ENCODE measurements around the gene PTPRG.

Gene PTPRG

GRCh38 chr3:62003835-62004234, 442.5 kb downstream of the PTPRG start:
- no peak for DNase-seq (ENCODE audit: low spot score)
- H3K27ac ChIP-seq, result no peak overlapping the region
- POLR2A ChIA-PET (ENCODE audit: low non-redundant PET), result no interaction called here
- TF ChIP-seq CTCF (conservative IDR thresholded peaks at IDR 0.05; ENCODE audit: low read depth), result no peak
- CTCF ChIA-PET, result no interaction called here

GRCh38 chr3:62007036-62007435, 445.7 kb downstream of the PTPRG start:
- no peak for TF ChIP-seq CTCF (conservative IDR thresholded peaks at IDR 0.05; ENCODE audit: low read depth)
- no peak overlapping the region for H3K27ac ChIP-seq
- POLR2A ChIA-PET (ENCODE audit: low non-redundant PET), result no interaction called here
- CTCF ChIA-PET, result no interaction called here
- no peak for DNase-seq (ENCODE audit: low spot score)

GRCh38 chr3:62010989-62011388, 449.6 kb downstream of the PTPRG start:
- POLR2A ChIA-PET (ENCODE audit: low non-redundant PET), result interaction anchor here (0.8 kb wide), 1 partner anchor 276 kb away, joined by 4 read pairs; no protein-coding TSS in a partner anchor

GRCh38 chr3:62011666-62012065, 450.3 kb downstream of the PTPRG start:
- no peak for TF ChIP-seq CTCF (conservative IDR thresholded peaks at IDR 0.05; ENCODE audit: low read depth)
- CTCF ChIA-PET, result interaction anchor here (0.6 kb wide), 1 partner anchor 43 kb away, joined by 3 read pairs; no protein-coding TSS in a partner anchor
- DNase-seq (ENCODE audit: low spot score), result no peak
- POLR2A ChIA-PET (ENCODE audit: low non-redundant PET), result no interaction called here
- no peak overlapping the region for H3K27ac ChIP-seq

More at GRCh38 chr3:62010989-62011388, 449.6 kb downstream of the PTPRG start:
- CTCF ChIA-PET, result no interaction called here
- DNase-seq (ENCODE audit: low spot score), result no peak
- TF ChIP-seq CTCF (conservative IDR thresholded peaks at IDR 0.05; ENCODE audit: low read depth), result no peak
- no peak overlapping the region for H3K27ac ChIP-seq

- no peak overlapping the region for H3K27ac ChIP-seq
- CTCF ChIA-PET, result no interaction called here
- POLR2A ChIA-PET (ENCODE audit: low non-redundant PET), result no interaction called here
- no peak for DNase-seq (ENCODE audit: low spot score)
- TF ChIP-seq CTCF (conservative IDR thresholded peaks at IDR 0.05; ENCODE audit: low read depth), result no peak
Measured at GRCh38 chr3:62013951-62014350, 452.6 kb downstream of the PTPRG start.

- DNase-seq (ENCODE audit: low spot score), result no peak
- H3K27ac ChIP-seq, result no peak overlapping the region
- TF ChIP-seq CTCF (conservative IDR thresholded peaks at IDR 0.05; ENCODE audit: low read depth), result no peak
- POLR2A ChIA-PET (ENCODE audit: low non-redundant PET), result no interaction called here
- CTCF ChIA-PET, result no interaction called here
Measured at GRCh38 chr3:62015111-62015510, 453.7 kb downstream of the PTPRG start.

- ChIA-PET CTCF (interaction anchor here (0.7 kb wide), 1 partner anchor 334 kb away, joined by 5 read pairs; no protein-coding TSS in a partner anchor), POLR2A (ENCODE audit: low non-redundant PET) (no interaction called here)
- no peak for DNase-seq (ENCODE audit: low spot score)
- no peak for TF ChIP-seq CTCF (conservative IDR thresholded peaks at IDR 0.05; ENCODE audit: low read depth)
- no peak overlapping the region for H3K27ac ChIP-seq
Measured at GRCh38 chr3:62019906-62020305, 458.5 kb downstream of the PTPRG start.

Data from RWPE1 (cell line).